Measurements from ENCODE around the gene HS3ST3B1.

GRCh38 chr17:14308965-14309879, 8.3 kb downstream of the HS3ST3B1 start:
- TF ChIP-seq CTCF (conservative IDR thresholded peaks at IDR 0.05; ENCODE audit: low read depth, low read length) = no peak
- TF ChIP-seq NFE2L2 (IDR thresholded peaks at IDR 0.05; ENCODE audit: low read depth, low read length) = no peak
- no peak for TF ChIP-seq POLR2A (IDR thresholded peaks at IDR 0.05; ENCODE audit: low read depth, low read length)
- TF ChIP-seq SMC3 (IDR thresholded peaks at IDR 0.05; ENCODE audit: low read depth, low read length) = no peak
